NT2/D1 (cell line): ENCODE results near the gene TPTE2.

Source experiments
- SUZ12 ChIP-seq: IDR thresholded peaks from 2 replicates; pipeline ENCODE4 v1.6.1; 2011; ENCODE audit not compliant: insufficient read length, insufficient read depth; ENCODE audit errors: extremely low read depth
- ZNF274 ChIP-seq: IDR thresholded peaks from 2 replicates; pipeline ENCODE4 v1.6.1; 2011; ENCODE audit warnings: mild to moderate bottlenecking, low read depth, low read length

DNA sequence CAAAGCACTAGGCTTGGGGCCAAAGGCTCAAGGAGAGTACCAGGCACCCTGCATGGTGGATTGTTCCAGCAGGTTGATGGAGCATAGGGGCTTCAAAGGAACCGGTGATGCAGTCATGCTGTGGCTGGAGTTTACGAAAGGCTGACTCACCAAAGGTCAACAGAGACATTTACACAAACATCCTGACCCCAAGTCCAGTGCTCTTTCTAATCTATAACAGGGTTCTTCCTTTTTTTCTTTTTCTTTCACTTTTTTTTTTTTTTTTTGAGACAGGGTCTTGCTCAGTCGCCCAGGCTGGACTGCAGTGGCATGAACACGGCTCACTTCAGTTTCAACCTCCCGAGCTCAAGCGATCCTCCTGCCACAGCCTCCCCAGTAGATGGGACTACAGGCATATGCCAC is 35.6 kb upstream of the TPTE2 start:
- no peak for TF ChIP-seq SUZ12
- TF ChIP-seq ZNF274 = no peak
